A673 (cell line): Measurements from ENCODE around the gene SCMH1. TPM values are rescaled to one million over a fixed set of nuclear protein-coding genes. Genes with fewer than 3 reads are reported as not detected.
"Not testable (repeated sequence)": the region's sequence is repeated elsewhere in the genome, so short reads cannot be mapped to it uniquely, and the experiment has no call there.

Experiments used
- BruUV-seq: library from RNA; stranded (reverse); fragments of 400-500 nt; replicated peaks from 2 replicates; lab custom pipeline; 2021; lab: Mats Ljungman, UMichigan
- CTCF ChIA-PET: fragments of 300-600 bp; sonication (Branson Sonifier 250); formaldehyde crosslinking; loops from one replicate; lab custom pipeline; 2022; ENCODE audit warnings: antibody characterized with exemption; lab: Charles Lee
- POLR2A ChIA-PET: fragments of 300-600 bp; sonication (Branson Sonifier 250); formaldehyde crosslinking; loops from one replicate; lab custom pipeline; 2022; ENCODE audit warnings: antibody characterized with exemption; ENCODE audit not compliant: low non-redundant PET; lab: Charles Lee
- DNase-seq: peaks from one replicate; pipeline ENCODE4 v3.0.0-alpha.2; 2015; ENCODE audit warnings: low spot score
- H3K27ac ChIP-seq: fragments of 200-600 bp; sonication (generic); 2 replicates; pipeline ENCODE4 v1.5.1; 2016; ENCODE audit warnings: mixed run types, low read depth, mild to moderate bottlenecking, mixed read lengths, antibody characterized with exemption, low read length; ENCODE audit not compliant: poor library complexity, severe bottlenecking
- H3K27me3 ChIP-seq: fragments of 200-600 bp; sonication (generic); replicated peaks from 2 replicates; pipeline ENCODE4 v1.6.1; 2017; ENCODE audit warnings: mixed run types, low read depth, mild to moderate bottlenecking, mixed read lengths, antibody characterized with exemption, low read length; ENCODE audit not compliant: insufficient read depth, poor library complexity
- H3K36me3 ChIP-seq: fragments of 200-600 bp; sonication (generic); 2 replicates; pipeline ENCODE4 v1.6.1; 2016; ENCODE audit warnings: mixed run types, mild to moderate bottlenecking, mixed read lengths, antibody characterized with exemption, low read length; ENCODE audit not compliant: insufficient read depth, poor library complexity, severe bottlenecking
- H3K4me1 ChIP-seq: fragments of 200-600 bp; sonication (generic); 2 replicates; pipeline ENCODE4 v1.6.1; 2017; ENCODE audit warnings: mixed run types, mild to moderate bottlenecking, mixed read lengths, antibody characterized with exemption, low read length; ENCODE audit not compliant: insufficient read depth, poor library complexity, severe bottlenecking
- H3K4me3 ChIP-seq: fragments of 200-600 bp; sonication (generic); 2 replicates; pipeline ENCODE4 v1.5.1; 2016; ENCODE audit warnings: low read depth, mixed run types, mild to moderate bottlenecking, mixed read lengths, low read length; ENCODE audit not compliant: poor library complexity, severe bottlenecking
- H3K9me3 ChIP-seq: fragments of 200-600 bp; sonication (generic); 2 replicates; pipeline ENCODE4 v1.6.1; 2016; ENCODE audit warnings: mixed run types, low read depth, mild to moderate bottlenecking, mixed read lengths, antibody characterized with exemption, low read length; ENCODE audit not compliant: poor library complexity, severe bottlenecking
- EZH2 ChIP-seq: fragments of 200-600 bp; sonication (generic); IDR thresholded peaks from 2 replicates; pipeline ENCODE4 v1.6.1; 2017; ENCODE audit warnings: borderline replicate concordance, low read depth, mild to moderate bottlenecking, mixed read lengths, antibody characterized with exemption, low read length; ENCODE audit not compliant: poor library complexity, severe bottlenecking
- intact Hi-C: fragments of 100-400 bp; cut with micrococcal nuclease; formaldehyde crosslinking; loops from one replicate; pipeline ENCODE4 v1.10.0; 2022; ENCODE audit not compliant: unreplicated experiment
- total RNA-seq: library from RNA; stranded (reverse); gene quantifications from 2 replicates; pipeline ENCODE4 v1.2.3, GENCODE V29; 2021
- TF ChIP-seq, protein P1 (sequence below): fragments of 300-800, 200-600 bp; sonication (generic); conservative IDR thresholded peaks from 2 replicates; pipeline ENCODE4 v1.5.1; 2017; ENCODE audit warnings: low read depth, mild to moderate bottlenecking, antibody characterized with exemption, low read length, moderate library complexity, mixed read lengths

The SCMH1 gene
- total RNA-seq, 1 experiment from 2014 or later, result 30.4 TPM

DNA sequence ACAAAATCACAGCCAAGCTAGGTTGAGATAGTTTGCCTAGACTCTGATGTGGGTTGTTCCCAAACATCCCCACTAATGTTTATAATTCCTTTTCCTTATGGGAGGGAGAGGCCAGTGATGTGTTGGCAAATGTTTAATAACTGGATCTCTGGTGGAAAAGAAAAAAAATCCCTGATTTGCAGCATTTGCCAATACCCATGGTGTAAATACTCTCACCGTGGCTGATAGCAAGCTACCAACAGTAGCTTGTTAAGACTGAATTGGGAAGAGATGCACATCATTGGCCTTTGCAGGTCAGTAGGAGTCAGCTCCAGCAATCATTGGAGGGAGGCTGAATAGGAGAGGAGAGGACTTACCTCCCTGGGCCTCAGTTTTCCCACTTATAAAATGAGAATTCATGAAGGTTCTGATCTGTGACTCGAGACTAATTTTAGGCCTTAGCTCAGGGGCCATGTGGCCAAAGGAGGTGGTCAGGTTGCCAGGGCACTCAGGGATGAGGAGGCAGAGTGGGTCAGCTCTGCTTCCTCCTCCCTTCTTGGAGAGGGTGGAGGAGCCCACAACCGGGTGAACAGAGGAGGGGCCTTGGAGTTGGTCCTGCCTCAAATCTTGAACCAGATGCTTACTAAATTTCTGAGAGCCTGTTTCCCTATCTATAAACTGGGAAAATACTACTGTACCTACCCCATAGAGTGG, 20.0 kb upstream of the SCMH1 start:
- H3K4me1 ChIP-seq, result no peaks in the 10 kb centered on the region
- ChIA-PET POLR2A (no interaction called here), CTCF (no interaction called here)
- H3K27ac ChIP-seq, result no peak overlapping the region
- intact Hi-C loops, result no loop called here
- H3K4me3 ChIP-seq, result no peak overlapping the region
- no peak for DNase-seq
- no TSS peak for BruUV-seq
- H3K27me3 ChIP-seq, result no peaks in the 10 kb centered on the region
- no peak for TF ChIP-seq EZH2
- TF ChIP-seq, protein P1, sequence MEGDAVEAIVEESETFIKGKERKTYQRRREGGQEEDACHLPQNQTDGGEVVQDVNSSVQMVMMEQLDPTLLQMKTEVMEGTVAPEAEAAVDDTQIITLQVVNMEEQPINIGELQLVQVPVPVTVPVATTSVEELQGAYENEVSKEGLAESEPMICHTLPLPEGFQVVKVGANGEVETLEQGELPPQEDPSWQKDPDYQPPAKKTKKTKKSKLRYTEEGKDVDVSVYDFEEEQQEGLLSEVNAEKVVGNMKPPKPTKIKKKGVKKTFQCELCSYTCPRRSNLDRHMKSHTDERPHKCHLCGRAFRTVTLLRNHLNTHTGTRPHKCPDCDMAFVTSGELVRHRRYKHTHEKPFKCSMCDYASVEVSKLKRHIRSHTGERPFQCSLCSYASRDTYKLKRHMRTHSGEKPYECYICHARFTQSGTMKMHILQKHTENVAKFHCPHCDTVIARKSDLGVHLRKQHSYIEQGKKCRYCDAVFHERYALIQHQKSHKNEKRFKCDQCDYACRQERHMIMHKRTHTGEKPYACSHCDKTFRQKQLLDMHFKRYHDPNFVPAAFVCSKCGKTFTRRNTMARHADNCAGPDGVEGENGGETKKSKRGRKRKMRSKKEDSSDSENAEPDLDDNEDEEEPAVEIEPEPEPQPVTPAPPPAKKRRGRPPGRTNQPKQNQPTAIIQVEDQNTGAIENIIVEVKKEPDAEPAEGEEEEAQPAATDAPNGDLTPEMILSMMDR, result no peak
- H3K9me3 ChIP-seq, result no peaks in the 10 kb centered on the region
- no peaks in the 10 kb centered on the region for H3K36me3 ChIP-seq

DNA sequence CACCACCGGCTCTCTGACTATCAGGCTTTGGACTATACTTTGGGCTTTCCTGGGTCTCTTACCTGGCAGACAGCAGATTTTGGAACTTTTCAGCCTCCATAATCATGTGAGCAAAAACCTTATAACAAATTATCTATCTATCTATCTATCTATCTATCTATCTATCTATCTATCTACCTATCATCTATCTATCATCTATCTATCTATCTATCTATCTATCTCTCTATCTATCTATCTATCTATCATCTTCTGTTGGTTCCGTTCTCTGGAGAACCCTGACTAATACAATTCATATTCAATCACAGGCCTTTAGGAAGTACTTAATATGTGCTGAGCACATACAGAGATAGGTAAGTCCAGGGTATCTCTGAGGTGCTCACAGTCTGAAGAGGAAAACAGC, 18.7 kb upstream of the SCMH1 start:
- no TSS peak for BruUV-seq
- no peak overlapping the region for H3K27ac ChIP-seq
- H3K4me1 ChIP-seq, result no peaks in the 10 kb centered on the region
- no peaks in the 10 kb centered on the region for H3K9me3 ChIP-seq
- POLR2A ChIA-PET, result no interaction called here
- CTCF ChIA-PET, result no interaction called here
- no peak overlapping the region for H3K4me3 ChIP-seq
- no peak for DNase-seq
- intact Hi-C loops, result no loop called here
- TF ChIP-seq, protein P1, result no peak
- TF ChIP-seq EZH2, result no peak
- no peaks in the 10 kb centered on the region for H3K27me3 ChIP-seq
- H3K36me3 ChIP-seq, result no peaks in the 10 kb centered on the region

DNA sequence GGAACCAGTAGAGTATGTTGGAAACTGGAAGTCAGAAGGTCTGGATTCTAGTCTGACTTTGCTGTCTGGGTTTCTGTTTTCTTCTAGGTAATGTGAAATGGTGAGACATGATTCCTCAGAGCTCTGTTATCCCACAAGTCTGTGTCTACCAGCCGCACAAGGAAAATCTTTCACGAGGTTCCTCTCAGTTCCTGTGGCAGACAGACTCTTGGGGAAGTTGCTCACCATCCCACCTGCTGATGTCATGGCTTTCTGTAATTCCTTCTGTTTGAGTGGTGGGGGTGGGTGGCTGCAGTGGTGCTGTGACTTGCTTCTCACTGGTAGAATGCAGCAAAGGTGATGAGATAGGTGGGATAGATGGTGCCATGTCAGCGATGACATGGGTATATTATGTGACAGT, 17.1 kb upstream of the SCMH1 start:
- no peaks in the 10 kb centered on the region for H3K9me3 ChIP-seq
- no peak for DNase-seq
- no peaks in the 10 kb centered on the region for H3K27me3 ChIP-seq
- no peak overlapping the region for H3K4me3 ChIP-seq
- ChIA-PET POLR2A (no interaction called here), CTCF (no interaction called here)
- no TSS peak for BruUV-seq
- H3K4me1 ChIP-seq, result no peaks in the 10 kb centered on the region
- intact Hi-C loops, result no loop called here
- no peak overlapping the region for H3K27ac ChIP-seq
- H3K36me3 ChIP-seq, result no peaks in the 10 kb centered on the region
- no peak for TF ChIP-seq EZH2

DNA sequence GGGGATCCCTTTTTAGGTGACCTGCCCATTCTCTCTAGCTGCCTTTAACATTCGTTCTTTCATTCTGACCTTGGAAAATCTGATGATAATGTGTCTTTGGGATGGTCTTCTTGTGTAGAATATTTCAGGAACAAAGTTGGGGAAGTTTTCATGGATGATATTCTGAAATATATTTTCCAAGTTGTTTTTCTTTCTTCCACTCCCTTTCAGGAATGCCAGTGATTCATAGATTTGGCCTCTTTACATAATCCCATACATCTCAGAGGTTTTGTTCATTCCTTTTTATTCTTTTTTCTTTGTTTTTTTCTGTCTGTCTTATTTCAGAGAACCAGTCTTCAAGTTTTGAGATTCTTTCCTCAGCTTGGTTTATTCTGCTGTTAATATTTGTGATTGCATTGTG, 13.9 kb upstream of the SCMH1 start:
- intact Hi-C loops, result no loop called here
- no peaks in the 10 kb centered on the region for H3K27me3 ChIP-seq
- no peaks in the 10 kb centered on the region for H3K36me3 ChIP-seq
- H3K27ac ChIP-seq, result no peak overlapping the region
- no peak overlapping the region for H3K4me3 ChIP-seq
- no peaks in the 10 kb centered on the region for H3K4me1 ChIP-seq
- H3K9me3 ChIP-seq, result no peaks in the 10 kb centered on the region
- DNase-seq, result no peak
- no TSS peak for BruUV-seq
- POLR2A ChIA-PET, result no interaction called here
- CTCF ChIA-PET, result no interaction called here
- no peak for TF ChIP-seq EZH2
- TF ChIP-seq, protein P1, result no peak

DNA sequence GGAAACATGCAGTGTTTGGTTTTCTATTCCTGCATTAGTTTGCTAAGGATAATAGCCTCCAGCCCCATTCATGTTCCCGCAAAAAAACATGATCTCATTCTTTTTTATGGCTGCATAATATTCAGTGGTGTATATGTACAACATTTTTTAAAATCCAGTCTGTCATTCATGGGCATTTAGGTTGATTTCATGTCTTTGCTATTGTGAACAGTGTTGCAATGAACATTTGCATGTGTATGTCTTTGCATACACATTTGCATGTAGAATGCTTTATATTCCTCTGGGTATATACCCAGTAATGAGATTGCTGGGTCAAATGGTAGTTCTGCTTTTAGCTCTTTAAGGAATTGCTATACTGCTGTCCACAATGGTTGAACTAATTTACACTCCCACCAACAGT, 9.0 kb upstream of the SCMH1 start:
- BruUV-seq, H3K27ac ChIP-seq, intact Hi-C loops, H3K27me3 ChIP-seq, H3K9me3 ChIP-seq, H3K4me1 ChIP-seq, POLR2A ChIA-PET, DNase-seq, H3K36me3 ChIP-seq, H3K4me3 ChIP-seq: not testable (repeated sequence)
- CTCF ChIA-PET, result interaction anchor here (0.6 kb wide), 1 partner anchor 338 kb away, joined by 3 read pairs; no protein-coding TSS in a partner anchor
